ENCODE measurements around the gene MLXIPL.
A peak's percentile ranks its signal among the peaks of the same experiment; 100 is the strongest.
"Not testable (repeated sequence)": the region's sequence is repeated elsewhere in the genome, so short reads cannot be mapped to it uniquely, and the experiment has no call there.

Gene MLXIPL

DNA sequence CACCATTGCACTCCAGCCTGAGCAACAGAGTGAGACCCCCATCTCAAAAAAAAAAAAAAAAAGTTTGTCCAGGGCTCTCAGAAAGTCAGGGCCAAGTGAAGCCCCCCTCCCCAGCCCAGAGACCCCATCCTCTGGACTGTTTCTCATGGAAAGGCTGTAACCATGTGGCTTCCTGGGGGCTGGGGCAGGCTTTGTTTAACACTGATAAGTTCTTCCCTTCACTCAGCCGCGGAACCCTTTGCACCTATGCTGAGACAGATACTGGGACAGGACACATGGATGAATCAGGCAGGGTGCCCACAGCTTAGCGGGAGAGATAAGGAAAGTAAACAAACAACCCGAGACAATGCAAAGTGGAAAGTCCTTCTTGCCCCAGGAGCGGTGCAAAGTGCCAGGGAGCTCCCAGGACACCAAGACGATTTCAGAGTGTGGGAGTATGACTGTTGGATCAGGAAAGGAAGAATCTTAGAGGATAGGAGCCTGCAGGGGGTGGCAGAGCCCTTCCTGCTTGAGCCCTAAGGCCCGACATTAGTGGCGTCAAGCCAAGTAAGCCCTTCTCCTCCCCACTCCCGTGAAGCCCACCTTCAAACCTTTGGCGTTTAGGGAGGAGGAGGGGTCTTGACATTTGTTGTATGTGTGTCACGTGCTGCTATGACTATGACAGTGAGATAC, 11.6 kb downstream of the MLXIPL start:
- no peak for DNase-seq (ENCODE audit: low read depth in 2 of 2)

DNA sequence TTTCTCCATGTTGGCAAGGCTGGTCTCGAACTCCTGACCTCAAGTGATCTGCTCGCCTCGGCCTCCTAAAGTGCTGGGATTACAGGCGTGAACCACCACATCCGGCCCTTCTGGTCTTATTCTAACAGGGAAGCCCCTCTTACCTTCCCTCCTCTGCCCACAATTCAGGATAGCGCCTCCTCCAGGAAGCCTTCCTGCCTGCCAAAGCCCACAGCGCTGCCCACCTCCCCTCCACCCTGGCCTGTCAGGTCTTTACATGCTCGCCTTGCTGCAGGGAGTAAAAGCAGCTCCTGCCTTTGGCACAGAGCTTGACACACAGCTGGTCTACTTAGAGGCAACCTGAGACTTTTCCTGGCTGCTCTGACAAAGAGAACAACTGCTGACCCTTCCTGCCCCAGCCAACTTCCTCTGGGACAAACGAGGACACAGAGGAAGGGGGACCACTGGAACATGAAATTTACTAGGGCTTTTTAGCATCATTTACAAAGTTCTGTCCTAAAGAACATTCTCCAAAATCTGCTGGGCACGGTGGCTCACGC, 13.2 kb downstream of the MLXIPL start:
- no peak for DNase-seq (ENCODE audit: low read depth in 2 of 2)

DNA sequence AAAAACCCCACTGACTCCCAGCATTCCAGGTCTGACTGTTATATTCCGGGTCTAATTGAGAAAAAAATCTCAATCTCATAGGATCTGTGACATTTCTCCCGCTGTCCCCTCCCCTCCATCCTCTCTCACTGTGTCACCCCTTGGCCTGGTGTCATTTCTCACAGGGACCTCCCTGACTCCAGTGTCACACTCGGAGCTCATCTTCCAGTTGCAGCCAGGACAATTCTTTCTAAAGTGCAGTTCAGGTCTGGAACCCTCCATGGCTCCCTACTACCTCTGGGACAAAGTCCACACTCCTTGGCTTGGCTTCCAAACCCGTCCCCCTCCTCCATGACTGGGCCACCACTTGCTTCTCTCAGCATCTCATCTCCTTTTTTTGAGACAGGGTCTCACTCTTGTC, 14.2 kb downstream of the MLXIPL start:
- no peak for DNase-seq (ENCODE audit: low read depth in 2 of 2)

DNA sequence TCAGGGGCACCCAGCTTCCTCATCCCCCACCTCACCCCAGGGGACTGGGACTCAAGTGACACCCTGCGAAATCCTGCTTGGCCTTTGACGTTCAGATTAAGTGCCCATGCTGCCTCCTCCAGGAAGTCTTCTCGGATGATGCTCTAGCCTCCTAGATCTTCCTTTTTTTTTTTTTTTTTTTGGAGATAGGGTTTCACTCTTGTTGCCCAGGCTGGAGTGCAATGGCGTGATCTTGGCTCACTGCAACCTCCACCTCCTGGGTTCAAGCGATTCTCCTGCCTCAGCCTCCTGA, 16.7 kb downstream of the MLXIPL start:
- DNase-seq (ENCODE audit: low read depth in 2 of 2) = not testable (repeated sequence)

DNA sequence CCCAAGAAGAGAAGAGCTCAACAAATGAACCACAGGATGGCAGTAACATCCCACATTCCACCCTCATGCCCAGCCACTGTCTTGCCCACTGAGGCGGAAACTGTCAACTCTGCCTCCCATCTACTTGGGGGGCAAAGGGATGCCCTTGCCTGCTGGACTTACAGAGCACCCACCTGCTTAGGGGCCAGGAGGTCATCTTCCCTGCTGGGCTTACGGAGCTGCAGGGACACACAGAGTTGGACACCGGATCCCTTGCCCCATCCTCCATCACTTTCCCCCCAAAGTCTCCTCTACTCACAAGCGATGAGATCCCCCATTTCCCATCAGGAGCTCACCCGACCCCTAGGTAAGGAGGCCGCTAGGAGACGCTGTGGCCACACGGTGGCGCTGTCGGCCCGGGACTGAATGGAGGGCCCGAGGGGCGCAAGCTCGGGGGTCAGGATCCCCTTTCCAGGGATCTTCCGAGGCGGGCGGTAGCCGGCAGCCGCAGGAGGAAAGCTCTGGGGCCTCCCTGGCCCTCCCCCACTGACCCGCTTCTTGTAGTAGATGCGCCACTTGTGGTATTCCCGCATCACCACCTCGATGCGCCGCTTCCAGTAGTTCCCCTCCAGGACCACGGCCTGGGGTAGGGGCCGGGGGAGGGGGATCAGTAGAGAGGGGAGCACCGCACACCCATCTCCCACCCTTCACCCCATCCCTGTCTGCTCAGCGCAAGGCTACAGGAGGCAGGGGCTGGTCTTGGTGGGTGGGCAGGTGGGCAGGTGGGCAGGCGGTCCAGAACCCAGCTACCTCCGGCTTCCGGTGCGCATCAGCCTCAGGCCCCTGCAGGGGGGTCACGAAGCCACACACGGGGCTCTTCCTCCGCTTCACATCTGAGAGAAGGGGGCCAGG, 17.3 kb downstream of the MLXIPL start:
- DNase-seq (ENCODE audit: low read depth in 2 of 2) = peak; percentile 25 to 47

DNA sequence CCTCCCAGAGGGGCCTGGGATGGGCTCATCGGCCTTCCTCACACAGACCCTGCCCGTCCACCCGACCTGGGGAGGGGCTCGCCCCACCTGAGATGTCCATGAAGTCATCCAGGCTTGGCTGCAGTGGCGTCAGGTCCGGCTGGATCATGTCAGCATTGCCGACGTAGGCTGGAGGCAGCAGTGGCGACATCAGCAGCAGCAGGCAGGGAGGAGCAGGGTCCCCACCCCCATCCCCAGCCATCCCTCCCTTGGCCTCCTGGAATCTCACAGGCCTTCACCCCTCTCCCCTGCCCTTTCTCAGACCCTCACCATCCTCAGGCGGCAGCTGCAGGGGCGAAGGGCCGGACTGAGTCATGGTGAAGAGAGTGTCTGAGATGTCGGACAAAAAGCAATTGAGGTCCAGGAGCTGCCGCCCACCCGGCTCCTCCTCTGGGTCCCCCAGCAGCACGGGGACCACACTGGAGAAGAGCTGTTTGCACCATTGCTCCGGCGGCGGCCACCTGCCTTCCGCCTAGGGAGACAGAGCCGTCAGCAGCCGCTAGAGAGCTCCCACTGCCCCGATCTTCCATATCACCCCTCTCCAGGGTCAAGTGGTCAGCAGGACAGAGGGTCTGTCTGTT, 18.6 kb downstream of the MLXIPL start:
- no peak for DNase-seq (ENCODE audit: low read depth in 2 of 2)

DNA sequence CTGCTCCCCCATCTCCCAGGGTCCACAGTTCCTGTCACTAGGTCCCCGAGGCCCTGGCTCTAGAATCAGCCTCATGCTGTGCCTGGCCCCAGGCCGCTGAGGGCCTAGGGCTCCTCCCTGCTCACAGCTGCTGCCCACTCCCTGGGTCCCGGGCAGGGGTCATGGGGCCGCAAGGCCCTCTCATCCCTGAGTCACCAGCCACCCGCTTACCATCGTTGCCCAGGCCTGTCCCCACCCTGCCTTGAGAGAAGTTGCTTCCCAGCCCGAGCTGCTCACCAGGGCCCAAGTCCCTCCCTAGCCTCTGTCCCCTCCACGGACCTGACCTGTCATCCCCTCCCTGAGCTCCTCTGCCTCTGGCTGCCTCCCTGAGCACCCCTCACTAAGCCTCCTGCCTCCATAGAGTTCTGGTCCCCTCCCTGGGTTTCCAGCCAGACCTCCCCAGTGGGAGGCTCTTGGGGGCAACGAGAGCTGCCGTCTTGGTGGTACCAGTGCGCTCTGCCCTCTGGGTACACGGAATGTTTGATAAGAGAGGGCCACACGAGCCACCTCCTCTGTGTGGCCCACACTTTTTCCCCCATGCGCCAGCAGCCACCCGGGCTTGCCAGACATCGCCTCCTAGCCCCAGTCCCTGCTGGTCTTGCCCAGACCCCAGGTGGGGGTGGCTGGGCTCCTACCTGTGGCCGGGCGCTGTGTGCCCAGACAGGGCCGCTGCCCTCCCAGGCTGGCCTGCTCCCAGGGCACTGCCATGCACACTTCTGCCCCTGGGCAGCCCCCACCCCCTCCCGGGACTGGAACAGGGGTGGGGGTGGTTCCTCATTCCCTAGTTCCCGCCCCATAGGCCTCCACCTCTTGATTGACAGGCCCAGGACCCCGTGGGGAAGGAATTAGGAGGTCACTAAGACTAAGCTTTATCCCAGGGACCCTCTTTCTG, 21.3 kb downstream of the MLXIPL start:
- no peak for DNase-seq (ENCODE audit: low read depth in 2 of 2)

DNA sequence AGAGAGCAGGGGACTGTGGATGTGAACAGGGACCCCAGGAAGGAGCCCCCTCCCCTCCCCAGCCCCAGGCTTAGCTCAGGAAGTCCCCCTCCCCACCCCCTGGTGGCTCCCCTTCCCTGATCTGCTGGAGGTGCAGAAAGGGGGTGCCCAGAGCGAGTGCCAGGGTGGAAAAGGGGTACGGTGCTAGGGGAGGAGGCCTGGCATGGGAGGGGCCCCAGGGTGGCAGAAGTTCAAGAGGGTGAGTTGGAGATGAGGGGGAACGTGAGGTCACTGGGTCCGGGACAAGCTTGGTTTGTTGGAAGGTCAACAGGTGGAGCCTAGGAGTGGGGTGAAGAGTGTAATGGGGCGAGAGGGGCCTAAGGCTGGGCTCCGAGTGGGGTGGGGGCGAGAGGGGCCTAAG, 24.4 kb downstream of the MLXIPL start:
- DNase-seq (ENCODE audit: low read depth in 2 of 2) = no peak

DNA sequence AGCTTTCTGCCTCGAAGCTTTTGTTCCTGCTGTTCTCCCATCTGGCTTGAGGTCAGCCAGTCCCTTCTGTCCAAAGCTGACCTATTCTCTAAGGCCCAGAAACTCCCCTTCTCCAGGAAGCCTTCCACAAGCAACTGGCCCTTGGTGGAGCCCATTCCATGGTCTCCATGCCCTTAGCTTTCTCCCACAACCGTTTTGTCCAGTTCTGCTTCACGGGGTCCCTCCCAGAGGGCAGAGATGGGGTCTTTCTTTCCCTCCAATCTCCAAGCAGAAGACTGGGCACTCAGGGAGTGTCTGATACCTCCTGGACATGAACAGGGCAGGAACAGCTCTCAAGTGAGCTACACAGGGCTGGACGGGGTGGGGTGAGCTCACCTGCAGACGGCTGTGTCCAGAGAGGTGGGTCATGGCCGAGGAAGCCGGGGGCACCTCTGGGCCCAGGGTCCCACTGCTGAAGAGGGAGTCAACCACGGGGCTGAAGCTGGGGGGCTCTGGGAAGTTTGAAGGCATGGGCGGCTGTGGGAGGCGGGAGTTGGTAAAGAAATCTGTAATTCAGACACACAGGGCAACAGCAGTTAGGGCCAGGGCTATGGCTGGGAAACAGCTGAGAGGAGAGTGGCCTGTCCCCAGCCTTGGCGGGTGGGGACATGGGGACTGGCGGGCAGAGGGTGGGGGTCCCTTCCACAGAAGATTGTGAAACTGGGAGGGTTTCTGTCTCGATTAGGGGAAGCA, 25.0 kb downstream of the MLXIPL start:
- no peak for DNase-seq (ENCODE audit: low read depth in 2 of 2)

DNA sequence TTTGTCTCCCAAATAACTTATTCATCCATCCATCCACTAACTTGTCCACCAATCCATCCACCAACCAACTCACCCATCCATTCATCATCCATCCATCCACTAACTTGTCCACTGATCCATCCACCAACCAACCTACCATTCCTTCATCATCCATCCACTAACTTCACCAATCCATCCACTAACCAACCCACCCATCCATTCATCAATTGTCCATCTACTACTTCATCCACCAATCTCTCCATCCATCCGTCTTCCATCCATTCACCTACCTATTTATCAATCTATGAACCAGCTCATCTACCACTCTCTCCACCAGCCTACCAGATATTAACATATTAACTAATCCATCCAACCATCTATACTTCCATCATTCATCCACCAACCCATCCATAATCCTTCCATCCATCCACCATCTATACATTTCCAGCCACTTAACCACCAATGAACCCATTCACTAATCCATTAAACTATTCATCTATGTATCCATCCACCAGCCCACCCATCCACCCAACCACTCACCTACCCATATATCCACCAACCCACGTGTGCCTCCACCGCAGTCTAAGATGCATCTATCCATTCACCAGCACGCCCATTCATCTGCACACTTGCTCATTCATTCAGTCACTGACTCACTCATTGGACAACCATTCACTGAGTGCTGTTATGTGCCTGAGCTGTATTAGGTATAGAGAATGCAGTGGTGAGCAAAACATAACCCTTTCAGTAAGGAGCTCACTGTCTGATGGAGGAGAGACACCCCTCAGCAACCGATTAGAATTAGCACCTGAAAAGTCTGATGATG, 26.1 kb downstream of the MLXIPL start:
- no peak for DNase-seq (ENCODE audit: low read depth in 2 of 2)

DNA sequence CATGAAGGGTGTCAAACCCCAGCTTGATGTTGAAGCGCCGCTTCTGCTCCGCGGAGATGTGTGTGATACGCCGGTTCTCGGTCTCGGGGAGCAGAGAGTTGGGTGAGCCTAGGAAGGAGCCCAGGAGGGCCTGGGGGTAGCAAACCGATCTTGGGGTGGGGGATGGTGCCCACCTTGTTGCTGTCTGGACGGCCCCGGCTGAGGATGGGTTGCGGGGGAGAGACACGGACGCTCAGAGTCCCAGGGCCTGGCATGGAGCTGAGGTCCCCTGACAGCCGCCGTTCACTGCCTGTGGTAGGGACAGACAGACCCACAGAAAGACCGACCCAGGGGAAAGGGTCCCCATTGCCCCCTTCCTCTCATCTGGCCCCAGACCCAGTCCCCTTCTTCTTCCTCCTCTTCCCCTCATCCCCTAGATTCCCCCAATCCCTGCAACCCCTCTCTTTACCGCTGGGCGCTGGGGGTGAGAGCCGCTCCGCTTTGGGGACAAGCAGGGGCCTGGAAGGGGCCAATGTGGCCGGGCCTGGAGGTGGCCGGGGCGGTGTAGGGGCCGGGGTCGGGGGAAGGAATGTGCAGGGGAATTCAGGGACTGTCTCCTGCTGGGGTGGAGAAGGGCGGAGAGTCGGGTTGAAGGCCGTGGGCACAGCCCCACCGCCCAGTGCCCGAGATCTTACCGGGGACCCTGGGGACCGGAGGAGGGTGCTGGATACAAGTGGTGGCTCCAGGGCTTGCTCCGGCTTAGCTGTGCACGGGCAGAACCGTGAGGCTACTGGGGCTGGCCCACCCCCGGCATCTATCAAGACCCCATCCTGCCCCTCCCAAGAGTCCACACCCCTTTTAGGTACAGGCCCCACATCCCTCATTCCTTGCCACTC, 27.9 kb downstream of the MLXIPL start:
- DNase-seq (ENCODE audit: low read depth in 2 of 2) = no peak

DNA sequence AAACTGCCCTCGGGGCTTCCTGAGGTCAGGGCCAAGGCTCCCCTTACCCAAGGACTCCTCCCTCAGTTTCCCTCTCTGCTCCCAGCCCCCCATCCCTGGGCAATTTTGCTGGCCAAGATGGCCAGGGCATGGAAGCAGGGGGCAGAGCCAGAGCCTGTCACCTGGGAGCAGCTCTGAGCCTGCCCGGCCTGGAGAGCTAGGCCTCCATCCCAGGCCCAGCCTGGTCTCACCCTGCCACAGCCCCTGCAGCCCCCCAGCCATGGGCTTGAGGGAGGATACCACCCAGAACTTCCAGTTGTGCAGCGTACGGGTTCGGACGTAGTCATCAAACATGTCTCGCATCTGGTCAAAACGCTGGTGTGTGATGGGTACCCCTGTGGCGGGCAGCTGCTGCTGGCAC, 29.0 kb downstream of the MLXIPL start:
- no peak for DNase-seq (ENCODE audit: low read depth in 2 of 2)

DNA sequence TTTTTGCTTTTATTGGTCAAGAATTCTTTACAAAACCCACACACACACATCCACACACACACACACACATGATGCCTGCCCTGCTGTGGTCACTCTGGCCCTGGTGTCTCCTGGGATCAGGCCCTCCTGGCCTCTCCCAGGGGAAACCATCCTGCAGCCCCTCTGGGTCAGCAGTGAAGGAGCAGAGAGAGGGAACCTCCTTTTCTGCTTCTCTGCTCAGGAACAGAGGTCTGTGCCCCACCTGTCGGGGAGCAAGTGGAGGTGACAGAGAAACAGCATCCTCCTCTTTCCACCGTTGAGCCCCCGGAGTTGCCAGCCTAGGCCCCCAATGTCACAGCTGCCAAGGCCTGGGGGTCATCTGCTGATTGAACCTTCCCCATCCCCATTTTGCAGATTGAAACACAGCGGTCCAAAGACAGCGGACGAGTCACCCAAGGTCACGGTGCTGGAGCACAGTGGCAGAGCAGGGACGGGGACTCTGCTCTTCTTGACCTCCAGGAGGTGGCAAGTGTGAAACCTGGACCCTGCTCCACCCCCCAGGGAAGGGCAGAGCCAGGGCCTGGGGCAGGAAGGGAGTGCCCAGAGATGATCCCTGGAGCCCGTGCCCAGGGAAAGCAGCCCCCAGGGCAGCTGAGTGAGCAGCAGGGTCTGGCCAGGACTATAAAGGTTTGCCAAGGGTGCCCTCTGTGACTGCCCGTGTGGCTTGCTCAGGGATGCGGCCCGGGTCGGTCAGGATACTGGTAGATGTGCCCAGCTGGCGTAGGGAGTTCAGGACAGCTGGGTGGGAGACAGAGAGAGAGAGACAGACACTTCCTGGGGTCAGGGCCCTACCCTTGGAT, 30.9 kb downstream of the MLXIPL start:
- no peak for DNase-seq (ENCODE audit: low read depth in 2 of 2)

DNA sequence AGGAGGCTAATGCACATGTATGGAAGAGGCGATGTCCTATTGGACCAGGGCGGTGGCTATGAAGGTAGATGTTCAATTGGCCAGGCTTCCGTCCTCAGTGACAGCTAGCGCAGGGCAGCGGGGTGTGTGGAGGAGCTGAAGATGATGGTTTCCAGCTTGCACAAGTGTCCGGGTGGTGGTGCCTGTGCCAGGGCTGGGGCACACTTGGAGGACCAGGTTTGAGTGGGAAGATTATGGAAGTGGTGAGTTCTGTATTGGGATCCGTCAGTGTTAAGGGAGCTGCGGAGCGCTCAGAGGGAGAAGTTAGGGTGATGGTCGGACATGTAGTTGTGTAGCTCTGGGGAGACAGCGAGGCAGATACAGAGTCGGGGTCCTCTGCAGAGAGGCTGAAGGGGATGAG, 37.4 kb downstream of the MLXIPL start:
- DNase-seq (ENCODE audit: low read depth in 2 of 2) = no peak

DNA sequence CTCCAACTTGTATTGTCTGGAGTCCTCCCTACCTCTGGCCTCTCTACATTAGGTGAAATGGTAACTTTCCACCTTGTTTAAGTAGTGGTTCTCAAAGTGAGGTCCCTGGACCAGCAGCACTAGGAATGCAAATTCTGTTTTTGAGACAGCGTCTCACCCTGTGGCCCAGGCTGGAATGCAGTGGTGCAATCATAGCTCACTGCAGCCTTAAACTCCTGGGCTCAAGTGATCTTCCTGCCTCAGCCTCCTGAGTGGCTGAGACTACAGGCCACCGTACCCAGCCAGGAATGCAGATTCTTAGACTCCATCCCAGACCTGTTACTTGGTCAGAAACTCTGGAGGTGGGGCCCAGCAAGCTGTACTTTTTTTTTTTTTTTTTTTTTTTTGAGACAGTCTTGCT, 39.1 kb downstream of the MLXIPL start:
- no peak for DNase-seq (ENCODE audit: low read depth in 2 of 2)

DNA sequence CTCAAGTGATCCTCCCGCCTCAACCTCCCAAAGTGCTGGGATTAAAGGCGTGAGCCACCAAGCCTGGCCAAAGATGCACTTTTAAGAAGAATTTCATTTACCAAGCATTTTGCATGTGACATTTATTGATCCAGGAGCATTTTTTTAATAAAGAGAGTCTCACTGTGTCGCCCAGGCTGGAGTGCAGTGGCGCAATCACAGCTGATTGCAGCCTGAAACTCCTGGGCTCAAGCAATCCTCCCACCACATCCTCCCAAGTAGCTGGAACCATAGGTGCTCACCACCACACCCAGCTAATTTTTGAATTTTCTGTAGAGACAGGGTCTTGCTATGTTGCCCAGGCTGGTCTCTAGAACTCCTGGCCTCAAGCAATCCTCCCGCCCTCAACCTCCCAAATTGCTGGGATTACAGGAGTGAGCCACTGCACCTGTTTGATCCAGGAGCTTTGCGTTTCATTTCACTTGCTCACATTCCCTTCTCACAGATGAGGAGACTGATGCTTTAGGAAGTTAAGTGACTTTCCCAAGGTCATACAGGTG, 41.6 kb downstream of the MLXIPL start:
- no peak for DNase-seq (ENCODE audit: low read depth in 2 of 2)

DNA sequence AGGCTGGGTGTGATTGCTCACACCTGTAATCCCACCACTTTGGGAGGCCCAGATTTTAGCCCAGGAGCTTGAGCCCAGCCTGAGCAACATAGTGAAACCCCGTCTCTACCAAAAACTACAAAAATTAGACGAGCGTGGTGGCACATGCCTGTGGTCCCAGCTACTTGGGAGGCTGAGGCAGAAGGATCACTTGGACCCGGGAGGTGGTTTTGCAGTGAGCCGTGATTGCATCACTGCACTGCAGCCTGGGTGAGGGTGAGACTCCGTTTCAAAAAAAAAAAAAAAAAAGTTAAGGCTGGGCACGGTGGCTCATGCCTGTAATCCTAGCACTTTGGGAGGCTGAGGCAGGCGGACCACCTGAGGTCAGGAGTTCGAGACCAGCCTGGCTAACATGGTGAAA, 43.3 kb downstream of the MLXIPL start:
- not testable (repeated sequence) for DNase-seq (ENCODE audit: low read depth in 2 of 2)

All from stimulated activated CD4-positive, alpha-beta T cell treated with anti-CD3 and anti-CD28 coated beads, Interleukin-15, amount 100 ng/mL, for 48 hours (primary cell).